ENCODE results near the gene ERVV-1. TPM values are rescaled to one million over a fixed set of nuclear protein-coding genes. Genes with fewer than 3 reads are reported as not detected.

The ERVV-1 gene
- total and polyA plus RNA-seq, 2 of the 4 experiments (the other 2 are of a cell fraction), result not detected

GRCh38 chr19:53010494-53010893 is 3.2 kb upstream of the ERVV-1 start:
- Histone ChIP-seq H3K9me3 (ENCODE audit: control insufficient read depth, insufficient read depth, low read length) (peaks cover 18% of the 10 kb centered on the region), H3K27me3 (ENCODE audit: control insufficient read depth, insufficient read depth, low read length) (no peaks in the 10 kb centered on the region), H3K4me1 (ENCODE audit: control insufficient read depth, insufficient read depth, low read length) (no peaks in the 10 kb centered on the region), H4K8ac (ENCODE audit: low read depth in 2 of 2, low read length in 2 of 2) (no peak overlapping the region), H3K9me1 (ENCODE audit: insufficient read depth, low read length) (no peaks in the 10 kb centered on the region), H3K18ac (ENCODE audit: low read depth, low read length) (no peak overlapping the region), H3K9ac (ENCODE audit: low read depth, low read length) (no peak overlapping the region), H3K56ac (ENCODE audit: extremely low read depth, insufficient read depth, low read length) (no peak overlapping the region), H2BK5ac (ENCODE audit: low read depth, low read length, poor library complexity, severe bottlenecking) (no peak overlapping the region), H3K23ac (ENCODE audit: low read depth, low read length) (no peak overlapping the region), H3K27ac (ENCODE audit: insufficient read depth, low read length) (no peak overlapping the region), H4K5ac (ENCODE audit: low read depth, low read length) (no peak overlapping the region), H2BK120ac (ENCODE audit: low read depth, low read length) (no peak overlapping the region), H3K14ac (replicated peaks; ENCODE audit: low read depth, low read length) (no peak overlapping the region), H3K4ac (ENCODE audit: low read depth, low read length) (no peak overlapping the region), H4K20me1 (ENCODE audit: insufficient read depth, low read length) (no peaks in the 10 kb centered on the region), H2AFZ (replicated peaks; ENCODE audit: low read length, poor library complexity) (no peak overlapping the region), H2AK5ac (ENCODE audit: low read depth, low read length) (no peak overlapping the region), H3K36me3 (ENCODE audit: control insufficient read depth, insufficient read depth, low read length) (no peaks in the 10 kb centered on the region), H4K91ac (ENCODE audit: insufficient read depth, low read depth, low read length) (no peak overlapping the region), H2BK20ac (ENCODE audit: low read depth, low read length) (no peak overlapping the region), H3K79me1 (ENCODE audit: low read depth in 1 of 2, low read length in 2 of 2) (no peaks in the 10 kb centered on the region), H2AK9ac (replicated peaks; ENCODE audit: low read depth, low read length, poor library complexity) (no peak overlapping the region), H3K4me2 (ENCODE audit: low read depth, low read length) (no peak overlapping the region), H2BK15ac (ENCODE audit: low read depth, low read length) (no peak overlapping the region), H3K4me3 (ENCODE audit: insufficient read depth, low read depth, low read length) (no peak overlapping the region)
- no TSS peak for BruUV-seq (replicated peaks)
- WGBS, 2 experiments (ENCODE audit: extremely low coverage in 2 of 2, insufficient read length in 1 of 2), result 40% methylated on average over 2 of the region's 9 CpGs; no CpG with 5 or more reads in 1 of the 2 experiments
- TF ChIP-seq NFE2L2 (IDR thresholded peaks at IDR 0.05; ENCODE audit: low read depth, low read length) (no peak), CHD1 (IDR thresholded peaks at IDR 0.05; ENCODE audit: low read depth, low read length) (no peak), SMC3 (IDR thresholded peaks at IDR 0.05; ENCODE audit: low read depth, low read length) (no peak), FOS (IDR thresholded peaks at IDR 0.05; ENCODE audit: low read depth, low read length) (no peak), CEBPB (IDR thresholded peaks at IDR 0.05; ENCODE audit: low read depth, low read length) (no peak), BHLHE40 (IDR thresholded peaks at IDR 0.05; ENCODE audit: low read depth, low read length) (no peak), RAD21 (IDR thresholded peaks at IDR 0.05; ENCODE audit: low read length) (no peak), POLR2A (IDR thresholded peaks at IDR 0.05; ENCODE audit: low read depth, low read length) (no peak), MAFK (IDR thresholded peaks at IDR 0.05; ENCODE audit: low read depth, low read length) (no peak), CTCF (conservative IDR thresholded peaks at IDR 0.05; ENCODE audit: low read depth, low read length) (no peak), RCOR1 (IDR thresholded peaks at IDR 0.05; ENCODE audit: insufficient replicate concordance, low read length) (no peak), MAZ (IDR thresholded peaks at IDR 0.05; ENCODE audit: borderline replicate concordance, low read depth, low read length) (no peak), MXI1 (IDR thresholded peaks at IDR 0.05; ENCODE audit: borderline replicate concordance, low read depth, low read length) (no peak), ELK1 (IDR thresholded peaks at IDR 0.05; ENCODE audit: borderline replicate concordance, low read depth, low read length) (no peak), RFX5 (IDR thresholded peaks at IDR 0.05; ENCODE audit: low read depth, low read length) (no peak), USF2 (IDR thresholded peaks at IDR 0.05; ENCODE audit: low read depth, low read length) (no peak)
- CTCF ChIA-PET, result no interaction called here
- POLR2A ChIA-PET (ENCODE audit: unreplicated experiment), result no interaction called here
- in situ Hi-C loops (cut with MboI; ENCODE audit: low sequenced_read_pairs) (no loop called here), dilution Hi-C loops (cut with HindIII; ENCODE audit: low sequenced_read_pairs, unreplicated experiment) (no loop called here), intact Hi-C loops (cut with micrococcal nuclease) (no loop called here)
- no peak for DNase-seq
- no peak for ATAC-seq (ENCODE audit: low read depth)

All from IMR-90 (cell line).